Measurements from ENCODE around the gene BACH2. TPM values are rescaled to one million over a fixed set of nuclear protein-coding genes. Genes with fewer than 3 reads are reported as not detected.
A peak's percentile ranks its signal among the peaks of the same experiment; 100 is the strongest.

The BACH2 gene
- total RNA-seq, 2 experiments from 2014 or later = 60.7 to 66.9 TPM

DNA sequence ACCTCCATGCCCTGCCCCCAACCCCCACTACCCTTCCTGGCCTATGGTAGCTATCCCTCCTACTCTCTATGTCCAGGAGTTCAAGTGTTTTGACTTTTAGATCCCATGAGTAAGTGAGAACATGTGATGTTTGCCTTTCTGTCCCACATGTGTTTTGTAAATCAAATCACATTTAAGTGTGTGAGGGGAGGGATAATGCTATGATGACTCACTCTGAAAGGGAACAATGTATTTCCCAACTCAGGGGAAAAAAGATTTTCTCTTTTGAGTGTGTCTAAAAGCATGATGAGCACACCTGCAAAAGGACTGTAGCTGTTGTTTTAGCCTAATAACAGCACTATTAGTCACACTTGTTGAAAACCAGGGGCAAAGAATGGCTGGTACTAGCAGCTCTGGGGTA, 208.6 kb downstream of the BACH2 start:
- no peak overlapping the region for H3K4me3 Mint-ChIP-seq
- DNase-seq (no peak), ATAC-seq (peak; percentile 25)
- H3K27ac Mint-ChIP-seq = peak overlapping the region; percentile 67
- H3K9me3 Mint-ChIP-seq = no peaks in the 10 kb centered on the region
- H3K4me1 Mint-ChIP-seq (ENCODE audit: low read depth) = peaks cover 70% of the 10 kb centered on the region
- ChIA-PET POLR2A (interaction anchor here (0.6 to 1.2 kb wide), 3 partner anchors 133 to 324 kb away, joined by 3 to 5 read pairs (median 3); no protein-coding TSS in a partner anchor), CTCF (interaction anchor here (1.3 kb wide), 1 partner anchor 18 kb away, joined by 3 read pairs; no protein-coding TSS in a partner anchor)
- TF ChIP-seq, protein P1, sequence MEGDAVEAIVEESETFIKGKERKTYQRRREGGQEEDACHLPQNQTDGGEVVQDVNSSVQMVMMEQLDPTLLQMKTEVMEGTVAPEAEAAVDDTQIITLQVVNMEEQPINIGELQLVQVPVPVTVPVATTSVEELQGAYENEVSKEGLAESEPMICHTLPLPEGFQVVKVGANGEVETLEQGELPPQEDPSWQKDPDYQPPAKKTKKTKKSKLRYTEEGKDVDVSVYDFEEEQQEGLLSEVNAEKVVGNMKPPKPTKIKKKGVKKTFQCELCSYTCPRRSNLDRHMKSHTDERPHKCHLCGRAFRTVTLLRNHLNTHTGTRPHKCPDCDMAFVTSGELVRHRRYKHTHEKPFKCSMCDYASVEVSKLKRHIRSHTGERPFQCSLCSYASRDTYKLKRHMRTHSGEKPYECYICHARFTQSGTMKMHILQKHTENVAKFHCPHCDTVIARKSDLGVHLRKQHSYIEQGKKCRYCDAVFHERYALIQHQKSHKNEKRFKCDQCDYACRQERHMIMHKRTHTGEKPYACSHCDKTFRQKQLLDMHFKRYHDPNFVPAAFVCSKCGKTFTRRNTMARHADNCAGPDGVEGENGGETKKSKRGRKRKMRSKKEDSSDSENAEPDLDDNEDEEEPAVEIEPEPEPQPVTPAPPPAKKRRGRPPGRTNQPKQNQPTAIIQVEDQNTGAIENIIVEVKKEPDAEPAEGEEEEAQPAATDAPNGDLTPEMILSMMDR (IDR thresholded peaks at IDR 0.05) = no peak
- intact Hi-C loops (cut with micrococcal nuclease) = no loop called here
- no peaks in the 10 kb centered on the region for H3K27me3 Mint-ChIP-seq
- peaks cover 36% of the 10 kb centered on the region for H3K36me3 Mint-ChIP-seq (ENCODE audit: low read depth)

DNA sequence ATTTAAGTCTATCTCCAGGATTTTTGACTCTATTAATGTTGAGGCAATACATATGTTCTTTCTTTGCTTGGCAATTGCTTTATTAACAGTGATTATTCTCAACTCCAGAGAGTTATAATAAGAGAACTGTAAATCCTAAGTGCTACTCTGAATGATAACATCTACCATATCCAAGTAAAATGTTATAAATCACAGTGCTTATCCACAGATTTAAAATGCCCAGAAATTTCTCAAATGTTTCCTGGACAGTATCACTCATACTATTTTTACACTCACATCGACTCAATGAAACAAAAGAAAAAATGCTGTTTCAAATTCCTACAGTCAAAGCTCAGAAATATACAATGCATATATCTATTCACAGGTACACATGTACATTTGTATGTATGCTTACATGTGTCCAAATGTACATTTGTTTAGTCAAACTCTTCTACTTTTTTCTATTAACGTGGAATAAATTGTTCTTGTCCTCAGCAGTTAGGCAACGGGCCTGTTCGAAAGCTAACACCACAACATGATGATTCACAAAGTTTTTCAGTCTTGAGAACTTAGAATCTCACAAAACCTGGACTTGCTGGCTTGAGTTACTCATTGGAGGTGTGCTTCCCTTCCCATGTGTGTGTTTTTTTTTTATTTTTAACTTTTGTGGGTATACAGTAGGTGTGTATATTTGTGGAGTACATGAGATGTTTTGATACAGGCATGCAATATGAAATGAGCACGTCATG, 209.4 kb downstream of the BACH2 start:
- Mint-ChIP-seq H3K27ac (peak overlapping the region; percentile 67), H3K4me1 (ENCODE audit: low read depth) (peaks cover 78% of the 10 kb centered on the region), H3K36me3 (ENCODE audit: low read depth) (peaks cover 36% of the 10 kb centered on the region), H3K9me3 (no peaks in the 10 kb centered on the region), H3K27me3 (no peaks in the 10 kb centered on the region), H3K4me3 (no peak overlapping the region)
- DNase-seq = no peak
- intact Hi-C loops (cut with micrococcal nuclease) = no loop called here
- no peak for ATAC-seq
- TF ChIP-seq, protein P1 (IDR thresholded peaks at IDR 0.05) = no peak
- CTCF ChIA-PET = interaction anchor here (1.3 kb wide), 1 partner anchor 18 kb away, joined by 3 read pairs; no protein-coding TSS in a partner anchor
- POLR2A ChIA-PET = interaction anchor here (1.2 kb wide), 2 partner anchors 132 to 325 kb away, joined by 3 to 5 read pairs; no protein-coding TSS in a partner anchor

DNA sequence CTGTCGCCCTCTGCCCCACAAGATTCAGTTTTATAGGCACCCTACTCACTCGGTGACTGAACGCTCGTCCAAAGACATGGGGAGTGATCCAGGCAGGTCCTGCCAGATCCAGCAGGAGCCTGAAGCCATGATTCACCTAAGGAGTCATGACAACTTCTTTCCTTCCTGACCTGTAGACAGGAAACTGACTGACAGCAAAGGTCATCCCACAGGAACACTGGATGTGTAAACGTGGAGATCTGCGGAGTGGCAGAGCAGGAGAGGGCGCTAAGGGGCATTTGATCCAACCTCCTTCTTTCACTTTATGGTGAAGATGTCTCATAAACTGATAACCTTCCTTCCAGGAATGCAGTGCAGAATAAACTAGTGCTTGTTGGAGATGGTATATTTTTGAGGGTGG, 210.1 kb downstream of the BACH2 start:
- Mint-ChIP-seq H3K4me1 (ENCODE audit: low read depth) (peaks cover 85% of the 10 kb centered on the region), H3K36me3 (ENCODE audit: low read depth) (peaks cover 39% of the 10 kb centered on the region), H3K9me3 (no peaks in the 10 kb centered on the region), H3K4me3 (no peak overlapping the region), H3K27me3 (no peaks in the 10 kb centered on the region), H3K27ac (no peak overlapping the region)
- ChIA-PET CTCF (no interaction called here), POLR2A (no interaction called here)
- ATAC-seq (no peak), DNase-seq (no peak)
- intact Hi-C loops (cut with micrococcal nuclease) = no loop called here
- TF ChIP-seq, protein P1 (IDR thresholded peaks at IDR 0.05) = no peak

DNA sequence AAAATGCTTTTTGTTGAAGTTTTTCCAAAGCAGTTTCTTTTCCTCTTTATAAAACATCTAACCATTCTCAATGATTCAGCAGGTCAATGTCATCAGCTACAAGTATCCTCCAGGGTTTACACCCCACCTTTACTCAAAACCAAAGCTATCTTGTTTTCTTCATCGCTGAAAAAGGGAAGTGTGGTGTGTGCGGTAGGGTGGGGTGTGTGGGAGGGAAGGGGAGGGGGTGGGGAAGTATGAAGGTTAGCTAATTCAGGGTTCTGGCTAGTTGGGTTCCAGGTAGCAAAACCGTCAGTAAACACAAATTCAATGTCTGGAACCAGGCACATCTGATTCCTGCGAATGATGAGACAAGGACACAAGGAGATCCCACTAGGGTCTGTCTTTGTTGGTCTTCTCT, 212.8 kb downstream of the BACH2 start:
- ATAC-seq (peak; percentile 22), DNase-seq (peak; percentile 76)
- peak overlapping the region; percentile 74 for H3K27ac Mint-ChIP-seq
- H3K4me1 Mint-ChIP-seq (ENCODE audit: low read depth) = peaks cover 76% of the 10 kb centered on the region
- TF ChIP-seq, protein P1 (IDR thresholded peaks at IDR 0.05) = no peak
- POLR2A ChIA-PET = interaction anchor here (0.6 to 2.5 kb wide), 11 partner anchors 11 to 202 kb away, joined by 3 to 11 read pairs (median 4); no protein-coding TSS in a partner anchor
- H3K27me3 Mint-ChIP-seq = no peaks in the 10 kb centered on the region
- H3K36me3 Mint-ChIP-seq (ENCODE audit: low read depth) = peaks cover 47% of the 10 kb centered on the region
- CTCF ChIA-PET = interaction anchor here (0.8 to 3.0 kb wide), 11 partner anchors 8 to 310 kb away, joined by 3 to 11 read pairs (median 7); no protein-coding TSS in a partner anchor
- no peaks in the 10 kb centered on the region for H3K9me3 Mint-ChIP-seq
- peak overlapping the region; percentile 13 for H3K4me3 Mint-ChIP-seq
- intact Hi-C loops (cut with micrococcal nuclease) = loop anchor here (5.0 kb wide), 5 partner anchors 93 to 388 kb away; no protein-coding TSS in a partner anchor

DNA sequence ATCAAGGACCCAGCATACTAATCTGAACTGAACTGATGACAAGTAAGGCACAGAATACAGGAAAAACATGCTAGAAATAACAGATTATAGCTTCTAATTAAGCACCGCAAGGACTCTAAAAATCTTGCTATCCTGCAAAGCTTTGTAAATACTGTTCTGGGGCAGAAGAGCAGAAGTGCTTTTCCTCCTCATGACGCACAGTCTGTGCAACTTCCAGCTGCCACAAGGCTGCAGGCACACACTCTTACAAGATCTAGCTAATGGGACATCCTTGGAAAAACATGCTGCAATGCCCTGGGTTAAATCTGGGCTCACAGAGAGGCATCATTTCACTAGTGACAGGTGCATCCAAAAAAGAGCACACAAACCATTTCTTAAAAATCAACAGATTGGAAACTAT, 213.8 kb downstream of the BACH2 start:
- H3K36me3 Mint-ChIP-seq (ENCODE audit: low read depth) = peaks cover 52% of the 10 kb centered on the region
- H3K27me3 Mint-ChIP-seq = no peaks in the 10 kb centered on the region
- CTCF ChIA-PET = interaction anchor here (0.8 to 3.0 kb wide), 17 partner anchors 10 to 311 kb away, joined by 3 to 11 read pairs (median 5); no protein-coding TSS in a partner anchor
- POLR2A ChIA-PET = interaction anchor here (0.6 to 2.5 kb wide), 15 partner anchors 9 to 264 kb away, joined by 3 to 11 read pairs (median 4); no protein-coding TSS in a partner anchor
- TF ChIP-seq, protein P1 (IDR thresholded peaks at IDR 0.05) = no peak
- H3K9me3 Mint-ChIP-seq = no peaks in the 10 kb centered on the region
- DNase-seq (no peak), ATAC-seq (no peak)
- intact Hi-C loops (cut with micrococcal nuclease) = loop anchor here (5.0 kb wide), 5 partner anchors 94 to 389 kb away; no protein-coding TSS in a partner anchor
- peak overlapping the region; percentile 64 for H3K27ac Mint-ChIP-seq
- H3K4me3 Mint-ChIP-seq = no peak overlapping the region
- H3K4me1 Mint-ChIP-seq (ENCODE audit: low read depth) = peaks cover 74% of the 10 kb centered on the region
